Stimulated activated CD8-positive, alpha-beta memory T cell treated with anti-CD3 and anti-CD28 coated beads, Interleukin-4, amount 100 ng/mL, for 48 hours (primary cell): ENCODE data around the gene GPER1.
A peak's percentile ranks its signal among the peaks of the same experiment; 100 is the strongest.
"Not testable (repeated sequence)": the region's sequence is repeated elsewhere in the genome, so short reads cannot be mapped to it uniquely, and the experiment has no call there.

Source experiments
- DNase-seq: peaks from one replicate; pipeline ENCODE4 v3.0.0-alpha.2; 2020

The GPER1 gene

GRCh38 chr7:1070544-1071011 is 17.3 kb upstream of the GPER1 start:
- DNase-seq: no peak

GRCh38 chr7:1071731-1072254 is 16.1 kb upstream of the GPER1 start:
- no peak for DNase-seq

- DNase-seq: no peak
Measured at GRCh38 chr7:1073142-1073977, 14.6 kb upstream of the GPER1 start.

DNA sequence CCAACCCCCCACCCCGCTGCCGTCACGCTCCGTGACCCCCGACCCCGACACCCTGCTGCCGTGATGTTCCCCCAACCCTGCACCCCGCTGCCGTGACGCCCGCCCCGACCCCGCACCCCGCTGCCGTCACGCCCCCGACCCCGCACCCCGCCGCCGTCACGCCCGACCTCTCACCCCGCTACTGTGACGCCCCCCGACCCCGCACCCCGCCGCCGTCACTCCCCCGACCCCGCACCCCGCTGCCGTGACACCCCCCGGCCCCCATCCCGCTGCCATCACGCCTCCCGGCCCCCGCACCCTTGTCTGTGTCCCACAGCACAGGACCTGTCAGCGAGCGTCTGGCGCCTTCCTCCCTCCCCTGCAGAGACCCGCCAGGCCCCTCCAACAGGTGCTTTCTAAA is 13.9 kb upstream of the GPER1 start:
- DNase-seq: not testable (repeated sequence)

GRCh38 chr7:1074593-1075431 is 13.1 kb upstream of the GPER1 start:
- DNase-seq: no peak

DNA sequence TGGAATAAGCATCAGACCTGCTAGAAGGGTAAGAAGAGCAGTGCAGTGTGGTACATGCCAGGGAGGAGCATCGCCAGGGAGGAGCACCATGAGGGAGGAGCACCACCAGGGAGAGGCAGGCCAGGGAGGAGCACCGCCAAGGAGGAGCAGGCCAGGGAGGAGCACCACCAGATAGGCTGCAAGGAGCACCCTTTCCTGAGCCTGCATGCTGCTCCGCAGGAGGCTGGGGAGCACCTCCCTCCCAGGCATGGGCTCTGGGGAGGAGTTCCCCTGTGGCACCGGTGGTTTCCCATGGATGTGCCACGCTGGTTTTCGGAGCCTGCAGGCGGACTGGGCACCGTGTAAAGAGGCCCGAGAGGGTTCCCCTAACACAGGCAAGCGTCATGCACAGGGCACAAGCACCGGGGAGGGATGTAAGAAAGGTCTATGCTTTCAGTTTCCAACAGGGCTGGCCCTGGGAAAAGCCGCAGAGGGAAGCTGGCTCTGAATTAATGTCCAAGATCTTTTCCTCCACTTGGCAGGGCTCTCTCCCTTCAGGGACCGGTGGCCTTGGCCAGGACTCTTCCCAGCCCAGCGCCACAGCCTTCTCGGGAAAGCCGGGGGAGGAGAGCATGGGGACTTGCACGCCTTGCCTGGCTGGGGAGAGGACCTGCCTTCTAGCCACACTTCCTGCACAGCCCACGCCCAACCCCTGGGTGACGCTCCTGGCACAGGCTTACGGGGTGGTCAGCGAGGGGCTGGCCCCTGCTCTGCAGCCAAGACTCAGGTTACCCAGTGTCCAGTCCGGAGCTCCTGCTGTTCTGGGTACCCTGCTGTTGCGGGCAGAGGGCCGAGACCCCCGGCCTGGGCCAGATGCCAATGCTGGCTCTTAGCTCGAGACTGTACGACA is 11.5 kb upstream of the GPER1 start:
- no peak for DNase-seq

GRCh38 chr7:1078519-1078918 is 9.4 kb upstream of the GPER1 start:
- no peak for DNase-seq

DNA sequence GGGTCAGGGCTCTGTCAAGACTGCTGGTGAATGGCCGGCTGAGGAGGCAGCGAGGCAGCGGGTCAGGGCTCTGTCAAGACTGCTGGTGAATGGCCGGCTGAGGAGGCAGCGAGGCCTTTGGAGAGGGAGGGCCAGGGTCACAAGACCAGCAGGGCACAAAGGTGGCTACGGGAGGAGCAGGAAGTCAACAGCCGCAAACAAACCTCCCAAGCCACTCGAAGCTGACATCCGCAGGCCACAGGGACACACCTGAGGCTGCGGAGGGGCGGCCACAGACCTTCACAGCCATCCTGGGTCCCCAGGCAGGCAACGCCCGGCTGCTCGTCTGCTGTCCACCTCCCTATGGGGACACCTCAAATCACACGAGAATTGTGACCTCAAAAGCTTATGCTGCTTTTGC is 8.9 kb upstream of the GPER1 start:
- no peak for DNase-seq

DNA sequence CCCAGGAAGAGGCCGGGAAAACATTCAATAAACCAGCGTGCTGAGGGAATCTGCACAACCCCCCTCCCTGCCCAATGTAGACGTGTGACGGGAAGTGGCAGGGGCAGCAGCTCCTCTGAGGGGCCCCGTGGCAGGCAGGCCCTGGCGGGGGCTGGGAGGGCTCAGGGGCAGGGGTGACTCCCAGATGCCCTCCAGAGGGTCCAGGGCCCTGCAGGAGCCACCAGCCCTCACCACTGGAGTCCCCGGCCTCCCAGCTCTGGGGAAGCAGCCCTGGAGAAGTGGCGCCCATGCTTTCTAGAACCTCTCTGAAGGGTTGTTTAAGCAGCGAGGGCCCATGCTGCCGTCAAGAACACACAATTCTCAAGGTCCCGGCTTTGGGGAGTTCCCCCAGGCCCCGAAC is 8.4 kb upstream of the GPER1 start:
- DNase-seq: no peak

DNA sequence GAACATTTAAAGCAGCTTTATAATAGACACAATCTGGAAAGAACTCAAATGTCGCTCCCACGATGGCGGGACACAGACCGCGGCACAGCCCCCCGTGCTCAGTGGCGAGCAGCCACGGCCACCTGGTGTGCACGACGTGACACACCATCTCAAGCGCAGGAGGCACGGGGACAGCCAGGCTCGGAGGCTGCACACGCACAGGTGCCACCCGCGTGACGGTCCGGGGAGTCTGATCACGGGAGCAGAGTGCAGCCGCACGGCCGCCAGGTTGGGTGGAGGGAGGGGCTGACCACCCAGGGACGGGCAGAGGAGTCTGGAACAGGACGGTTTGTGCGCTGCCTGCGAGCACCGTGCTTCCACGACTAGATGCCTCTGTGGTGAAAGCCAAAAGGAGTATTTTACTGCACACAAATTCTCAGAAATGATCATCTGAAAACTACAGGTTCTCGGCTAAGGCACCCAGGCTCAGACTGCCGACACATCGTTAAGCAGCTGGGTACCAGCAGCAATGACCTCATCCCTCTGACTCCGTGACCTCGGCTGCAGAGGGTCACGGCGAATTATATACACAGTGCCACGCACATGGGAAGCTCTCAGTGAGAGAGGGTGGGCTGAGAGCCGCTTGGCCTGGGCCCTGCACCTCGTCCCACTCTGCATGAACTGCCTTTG is 7.5 kb upstream of the GPER1 start:
- DNase-seq: no peak

GRCh38 chr7:1080921-1081255 is 7.0 kb upstream of the GPER1 start:
- no peak for DNase-seq

DNA sequence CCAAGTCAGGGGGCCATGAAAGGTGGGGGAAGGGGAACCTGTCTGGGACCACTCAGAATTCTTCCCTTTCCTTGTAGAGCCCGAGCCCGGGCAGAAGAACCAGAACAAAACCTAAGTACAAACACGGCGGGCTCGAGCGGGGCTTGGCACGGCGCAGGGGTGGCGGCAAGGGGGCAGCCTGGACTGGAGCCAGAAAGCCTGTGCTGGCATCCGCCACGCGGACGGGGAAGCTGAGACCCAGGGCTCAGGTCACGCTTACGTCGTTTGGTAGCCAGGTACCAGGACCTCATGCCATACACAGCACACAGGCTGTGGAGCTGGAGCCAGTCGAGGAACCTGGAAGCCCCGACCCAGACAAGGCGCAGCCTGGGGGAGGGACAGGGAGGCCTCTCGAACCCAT is 6.6 kb upstream of the GPER1 start:
- DNase-seq: no peak

DNA sequence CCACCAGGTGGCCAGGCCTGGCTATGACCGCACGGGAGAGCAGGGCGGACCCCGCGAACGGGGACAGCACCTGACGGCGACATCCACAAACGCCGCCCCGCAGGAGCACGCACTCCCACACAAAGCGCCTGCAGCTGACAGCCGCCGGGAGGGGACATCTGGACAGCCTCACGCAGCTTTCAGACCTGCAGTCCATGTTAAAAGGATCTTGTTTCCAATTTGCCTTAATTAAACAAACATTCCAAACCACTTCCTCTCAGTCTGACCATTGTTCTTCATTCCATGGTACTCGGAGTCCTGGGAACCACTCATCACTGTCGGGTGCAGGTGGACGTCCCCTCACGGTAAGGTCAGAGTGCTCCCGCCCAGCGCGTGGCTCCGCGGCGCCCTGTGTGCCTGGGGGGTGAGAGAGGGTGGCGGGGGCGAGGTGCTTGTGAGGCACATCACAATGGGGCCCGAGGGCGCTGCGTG is 5.9 kb upstream of the GPER1 start:
- DNase-seq: no peak

DNA sequence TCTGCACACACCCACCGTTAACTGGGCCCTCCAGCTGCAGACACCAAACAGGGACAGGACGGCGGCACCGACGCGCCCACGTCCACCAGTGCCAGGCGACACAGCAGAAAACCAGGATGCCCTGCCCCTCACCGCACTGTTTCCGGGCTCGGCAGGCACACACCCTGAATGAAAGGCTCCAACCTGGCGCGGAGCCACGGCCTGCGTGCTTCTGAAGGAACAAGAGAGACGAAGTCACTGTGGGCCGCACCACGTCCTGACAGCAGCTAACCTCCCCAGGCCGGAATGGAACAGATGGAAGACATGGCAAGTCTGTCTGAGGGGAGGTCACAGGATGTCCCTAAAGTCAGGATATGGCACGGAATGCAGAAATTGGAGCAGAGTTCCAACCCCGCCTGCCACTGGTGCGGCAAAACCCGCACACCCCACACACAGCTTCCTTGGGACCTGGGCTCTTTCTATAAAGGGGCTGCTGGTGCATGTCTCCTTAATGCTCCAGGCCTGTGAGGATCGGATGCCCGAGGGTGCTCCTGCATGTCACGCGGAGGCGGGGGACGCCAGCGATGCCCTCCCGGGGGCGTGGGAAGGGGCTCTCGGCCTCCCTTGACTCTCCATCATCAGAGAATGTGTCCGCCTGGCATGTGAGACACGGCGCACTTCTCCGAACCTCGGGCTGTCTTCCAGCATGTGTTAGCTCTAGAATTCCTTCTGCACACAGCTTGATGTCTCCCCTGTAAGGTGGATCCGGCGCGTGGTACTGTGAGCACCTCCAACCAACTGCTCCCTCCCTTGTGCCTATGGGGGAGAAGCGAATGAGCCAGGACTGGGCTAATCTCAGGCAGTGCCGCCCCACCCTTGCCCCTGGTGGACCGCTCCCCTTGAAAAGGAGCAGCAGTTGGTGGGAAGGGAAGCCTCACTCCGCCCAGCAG is 3.9 kb upstream of the GPER1 start:
- DNase-seq: no peak

GRCh38 chr7:1085266-1085665 is 2.6 kb upstream of the GPER1 start:
- no peak for DNase-seq

DNA sequence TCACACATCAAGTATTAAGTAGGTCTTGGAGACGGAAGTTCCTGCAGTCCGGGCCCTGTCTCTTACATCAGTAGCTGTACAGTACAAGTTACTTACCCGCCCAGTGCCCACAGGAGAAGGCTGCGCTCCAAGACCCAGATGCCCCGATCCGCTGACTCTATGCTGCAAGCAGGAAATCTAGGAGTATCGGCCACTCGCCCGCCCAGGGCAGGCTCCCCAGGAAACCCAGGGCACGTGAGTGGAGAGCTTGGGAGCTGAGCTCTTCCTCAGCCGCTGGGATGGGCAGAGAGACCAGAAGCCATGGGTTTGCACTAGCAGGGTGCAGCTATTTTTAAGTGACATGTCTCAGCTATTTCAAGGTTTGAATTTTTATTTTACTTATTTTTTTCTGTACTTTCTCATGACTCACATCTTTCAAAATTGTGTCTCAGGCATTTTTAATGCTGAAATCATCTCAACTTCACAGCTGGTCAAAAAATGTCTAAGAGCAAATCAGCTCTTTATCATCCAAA is 1.9 kb upstream of the GPER1 start:
- no peak for DNase-seq

DNA sequence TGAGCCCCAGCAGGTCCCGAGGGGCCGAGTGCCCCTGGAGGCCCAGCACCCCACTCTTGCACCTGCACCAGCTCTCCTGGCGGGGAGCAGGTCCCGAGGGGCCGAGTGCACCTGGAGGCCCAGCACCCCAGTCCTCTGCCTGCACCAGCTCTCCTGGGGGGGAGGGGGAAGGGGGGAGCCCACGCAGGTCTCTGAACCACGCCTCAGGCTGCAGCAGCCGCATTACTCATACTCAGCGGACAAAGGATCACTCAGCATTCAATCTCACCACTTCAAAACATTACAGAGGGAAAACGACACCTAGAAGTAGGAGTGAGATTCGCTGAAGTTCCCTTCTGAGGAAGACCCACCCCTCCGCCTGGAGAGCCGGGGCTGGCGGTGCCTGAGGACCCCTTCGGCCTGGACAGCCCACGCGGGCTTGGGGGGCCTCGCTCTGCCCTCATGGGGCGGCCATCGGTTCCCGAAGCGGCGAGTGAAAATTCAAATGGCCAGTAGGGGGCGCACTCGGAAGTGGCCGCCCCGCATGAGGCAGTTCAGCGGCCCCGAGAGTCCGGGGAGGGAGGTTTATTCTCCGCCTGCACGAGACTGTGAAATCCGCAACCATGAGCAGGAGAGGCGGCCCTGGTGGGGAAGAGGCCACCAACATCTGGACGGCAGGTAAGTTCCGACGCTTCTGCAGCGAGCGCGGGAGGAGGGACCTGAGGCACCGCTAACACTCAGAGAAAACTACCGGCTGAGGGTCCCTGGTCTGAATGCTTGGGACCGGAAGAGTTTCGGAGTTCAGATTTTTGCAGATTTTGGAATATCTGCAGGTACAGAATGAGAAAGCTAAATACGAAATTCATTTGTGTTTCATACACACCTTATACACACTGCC is 1.1 kb upstream of the GPER1 start:
- DNase-seq: peak; percentile 91

GRCh38 chr7:1087465-1087814 is 473 bp upstream of the GPER1 start:
- no peak for DNase-seq

GRCh38 chr7:1090236-1090635 is 2.3 kb downstream of the GPER1 start:
- no peak for DNase-seq
